Glomerular visceral epithelial cell (primary cell): Measurements from ENCODE around the gene ZCCHC17.
"Not testable (repeated sequence)": the region's sequence is repeated elsewhere in the genome, so short reads cannot be mapped to it uniquely, and the experiment has no call there.

ENCODE experiments used
- DNase-seq: peaks from one replicate; pipeline ENCODE4 v3.0.0-alpha.2; 2016; ENCODE audit errors: extremely low spot score

Gene ZCCHC17

DNA sequence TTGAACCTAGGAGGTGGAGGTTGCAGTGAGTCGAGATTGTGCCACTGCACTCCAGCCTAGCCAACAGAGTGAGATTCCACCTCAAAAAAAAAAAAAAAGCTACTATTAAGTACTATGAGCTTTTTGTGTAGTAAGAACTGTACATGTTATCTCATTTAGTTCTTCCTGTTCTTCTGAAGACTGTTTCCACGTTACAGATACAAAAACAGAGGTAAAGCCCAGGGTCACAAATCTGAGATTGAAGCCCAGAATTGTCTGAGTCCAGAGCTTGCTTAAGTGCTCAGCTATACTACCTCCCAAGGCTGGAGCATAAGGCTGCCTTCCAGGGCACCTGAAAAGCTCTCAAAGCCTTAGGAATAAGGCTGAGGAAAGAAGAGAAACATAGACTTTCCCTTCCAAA is 73.2 kb downstream of the ZCCHC17 start:
- no peak for DNase-seq

DNA sequence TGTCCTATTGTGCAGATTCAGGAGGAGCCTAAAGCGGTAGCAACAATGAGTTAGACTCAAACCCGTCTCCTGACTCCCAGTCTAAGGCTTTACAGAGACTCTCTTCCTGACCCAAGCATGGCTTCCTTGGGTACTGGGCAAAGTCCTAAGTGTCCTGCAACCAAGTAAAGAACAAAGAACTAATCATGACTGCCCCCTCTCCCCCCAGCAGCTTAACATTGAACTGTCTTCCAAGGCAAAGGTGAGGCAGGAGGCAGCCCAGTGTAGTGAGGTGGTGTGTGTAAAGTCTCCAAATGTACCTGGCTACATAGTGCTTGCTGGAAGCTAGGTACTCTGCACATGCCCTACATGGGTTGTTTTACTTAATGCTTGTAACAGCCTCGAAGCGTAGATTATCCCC is 73.7 kb downstream of the ZCCHC17 start:
- no peak for DNase-seq

DNA sequence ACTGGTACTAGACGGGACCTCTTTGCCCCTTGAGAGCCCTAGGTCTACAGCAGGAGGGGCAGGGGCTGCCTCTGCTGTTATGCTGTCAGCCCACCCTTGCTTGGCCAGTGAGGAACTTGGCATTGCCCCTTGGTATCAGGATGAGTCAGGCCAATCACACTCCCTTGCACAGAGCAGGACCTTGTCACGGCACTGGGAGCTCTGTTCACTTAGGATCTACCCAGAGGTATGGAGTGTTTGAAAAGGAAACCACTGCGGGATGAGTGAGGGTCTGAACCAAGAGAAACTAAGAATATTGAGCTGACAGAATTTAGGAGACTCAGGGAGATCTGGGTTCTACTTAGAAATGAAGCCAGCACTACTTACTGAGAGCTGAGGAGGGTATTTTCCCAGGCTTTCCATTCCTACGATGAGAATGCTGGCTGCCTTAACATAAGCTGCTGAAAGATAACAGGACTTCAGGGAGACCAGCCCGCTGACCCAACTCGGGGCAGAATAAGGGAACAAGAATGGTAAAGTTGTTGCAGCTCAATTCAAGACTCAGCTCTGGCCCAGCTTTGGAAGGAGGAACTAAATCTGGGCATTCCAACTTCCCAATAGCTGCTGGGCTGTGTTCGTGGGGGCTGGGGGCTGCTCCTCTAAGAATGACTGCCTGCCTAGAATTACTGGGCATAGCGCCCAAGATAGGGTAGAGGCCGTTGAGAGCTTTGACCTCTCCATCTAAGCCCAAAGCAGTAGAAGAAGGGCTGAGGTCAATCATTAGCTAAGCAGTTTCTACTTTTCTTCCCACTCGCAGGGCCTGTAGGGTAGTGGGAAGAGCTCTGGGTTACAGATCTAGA is 74.5 kb downstream of the ZCCHC17 start:
- no peak for DNase-seq

DNA sequence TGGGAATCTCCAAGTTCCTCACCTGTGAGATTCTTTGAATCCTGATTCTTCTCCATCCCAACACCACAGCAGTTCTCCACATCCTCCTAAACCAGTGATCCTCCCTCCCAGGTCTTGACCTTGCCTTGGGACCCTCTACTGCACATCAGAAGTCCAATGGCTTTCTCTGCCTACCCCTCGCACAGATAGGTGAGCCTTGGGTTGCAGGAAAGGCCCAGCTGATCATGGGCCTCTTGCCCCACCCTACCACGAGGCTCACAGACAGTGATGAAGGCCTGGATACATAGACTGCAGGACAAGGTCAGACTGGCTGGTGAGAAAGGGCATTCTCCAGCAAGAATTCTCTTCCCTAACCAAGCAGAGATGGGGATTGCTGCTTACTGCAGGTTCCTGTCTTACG is 75.2 kb downstream of the ZCCHC17 start:
- no peak for DNase-seq

DNA sequence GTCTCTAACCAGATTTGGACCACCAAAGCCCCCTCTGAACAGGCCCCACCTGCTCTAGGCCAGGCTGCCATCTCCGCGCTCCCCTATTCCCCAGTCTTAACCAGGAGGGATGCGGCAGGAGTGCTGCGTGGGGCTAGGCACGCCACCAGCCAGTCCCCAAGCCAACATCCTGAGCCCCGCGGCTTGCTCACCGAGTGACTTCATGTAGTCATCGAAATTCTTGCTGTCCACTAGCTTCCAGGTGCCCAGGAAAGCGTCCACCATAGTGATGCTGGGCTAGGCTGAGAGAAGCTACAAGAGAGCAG is 75.9 kb downstream of the ZCCHC17 start:
- DNase-seq: no peak

DNA sequence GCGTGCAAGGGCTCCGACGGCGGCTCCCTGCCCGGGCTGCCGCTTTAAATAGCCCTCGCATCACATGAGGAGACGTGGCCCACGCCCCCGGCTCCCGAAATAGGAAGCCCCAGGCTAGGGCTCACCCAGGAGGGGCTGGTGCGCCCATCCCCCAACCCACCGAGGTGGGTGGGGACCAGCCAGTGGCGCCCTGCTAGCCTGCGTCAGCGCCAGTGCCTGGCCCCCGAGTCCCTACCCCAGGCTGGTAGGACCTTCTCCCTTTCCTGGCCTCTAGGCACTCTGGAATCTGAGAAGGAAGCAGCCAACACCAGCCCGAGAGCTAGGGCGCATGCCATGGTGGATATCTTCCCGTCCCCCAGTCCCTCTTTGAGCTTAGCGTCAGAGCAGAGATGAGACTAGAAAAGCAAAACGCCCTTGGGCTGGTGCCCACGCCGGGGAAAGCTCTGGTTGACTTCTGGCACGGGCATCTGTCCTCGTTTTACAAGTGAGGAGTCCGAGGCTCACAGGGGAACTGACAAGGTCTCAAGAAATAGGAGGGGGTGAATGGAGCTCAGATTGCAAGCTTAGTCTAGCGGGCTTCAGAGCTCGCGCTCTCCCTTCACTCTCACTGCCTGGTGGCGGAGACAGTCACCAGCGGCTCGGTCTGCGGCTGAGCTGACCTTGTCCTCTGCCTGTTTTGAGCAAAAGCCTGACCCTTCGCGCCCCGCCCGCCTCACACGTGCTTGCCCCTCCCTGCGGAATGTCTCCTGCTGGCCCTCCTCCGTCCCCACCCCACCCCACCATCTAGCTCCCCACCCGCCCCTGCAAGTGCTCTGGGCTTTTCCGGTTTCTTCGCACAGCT is 76.4 kb downstream of the ZCCHC17 start, which contains the start of gene FABP3:
Gene FABP3, minus strand, starts transcription at position 21 of the 841 bp plus-strand sequence. CDS start 62 bp downstream, outside the sequence.
- DNase-seq: peak; percentile 75

DNA sequence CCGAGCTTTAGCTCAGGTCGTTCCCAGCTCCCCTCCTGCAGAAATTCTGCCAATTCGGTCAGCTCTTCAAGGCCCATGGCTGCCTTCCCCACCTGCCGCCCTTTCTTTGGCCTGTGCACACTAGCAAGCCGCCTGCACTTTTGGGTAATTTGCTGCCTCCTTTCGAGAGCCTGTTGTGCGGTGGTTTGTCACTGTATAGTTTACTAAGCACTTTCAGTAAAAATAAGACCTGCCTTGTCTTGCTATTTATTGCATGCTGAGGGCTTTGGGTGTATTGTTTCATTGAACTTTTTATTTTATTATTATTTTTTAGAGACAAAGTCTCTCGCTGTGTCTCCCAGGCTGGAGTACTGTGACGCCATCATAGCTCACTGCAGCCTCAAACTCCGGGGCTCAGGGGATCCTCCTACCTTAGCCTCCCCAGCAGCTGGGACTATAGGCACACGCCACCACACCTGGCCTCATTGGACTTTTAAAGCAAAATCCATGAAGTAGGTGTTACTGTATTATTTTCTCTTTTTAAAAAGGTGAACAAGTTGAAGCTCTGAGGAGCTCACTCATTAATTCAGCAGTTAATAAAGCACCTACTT is 77.2 kb downstream of the ZCCHC17 start:
- no peak for DNase-seq

DNA sequence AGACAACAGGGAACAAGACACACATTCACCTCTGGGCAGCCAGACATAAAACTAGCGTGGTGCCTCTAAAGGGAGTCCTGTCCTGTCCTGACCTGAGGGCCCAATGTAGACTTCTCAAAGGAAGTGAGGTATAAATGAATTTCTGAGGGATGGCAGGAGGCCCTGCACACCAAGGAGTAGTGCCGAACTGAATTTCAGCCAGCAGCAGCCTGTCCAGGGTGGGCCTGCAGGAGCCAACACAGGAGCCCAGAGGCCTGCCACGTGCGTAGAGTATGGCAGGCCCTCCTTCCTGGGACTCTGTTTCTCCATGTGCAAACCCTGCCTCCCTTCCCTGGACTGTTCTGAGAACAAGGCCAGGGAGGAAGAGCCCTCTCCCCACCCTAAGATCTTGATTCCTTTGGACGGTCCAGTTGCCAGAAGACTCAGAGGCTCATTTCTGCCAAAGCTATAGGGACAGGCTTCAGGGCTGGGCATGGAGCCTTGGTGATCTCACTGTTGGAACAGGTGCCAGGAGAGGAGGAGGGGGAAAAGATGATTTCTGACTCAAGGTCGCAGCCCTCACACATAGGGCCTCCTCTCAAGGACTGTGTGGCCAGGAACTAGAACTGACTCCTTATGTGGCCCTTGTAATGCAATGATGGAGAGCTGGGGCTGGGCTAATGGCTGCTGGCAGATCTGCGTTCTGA is 77.8 kb downstream of the ZCCHC17 start:
- peak; percentile 54 for DNase-seq

DNA sequence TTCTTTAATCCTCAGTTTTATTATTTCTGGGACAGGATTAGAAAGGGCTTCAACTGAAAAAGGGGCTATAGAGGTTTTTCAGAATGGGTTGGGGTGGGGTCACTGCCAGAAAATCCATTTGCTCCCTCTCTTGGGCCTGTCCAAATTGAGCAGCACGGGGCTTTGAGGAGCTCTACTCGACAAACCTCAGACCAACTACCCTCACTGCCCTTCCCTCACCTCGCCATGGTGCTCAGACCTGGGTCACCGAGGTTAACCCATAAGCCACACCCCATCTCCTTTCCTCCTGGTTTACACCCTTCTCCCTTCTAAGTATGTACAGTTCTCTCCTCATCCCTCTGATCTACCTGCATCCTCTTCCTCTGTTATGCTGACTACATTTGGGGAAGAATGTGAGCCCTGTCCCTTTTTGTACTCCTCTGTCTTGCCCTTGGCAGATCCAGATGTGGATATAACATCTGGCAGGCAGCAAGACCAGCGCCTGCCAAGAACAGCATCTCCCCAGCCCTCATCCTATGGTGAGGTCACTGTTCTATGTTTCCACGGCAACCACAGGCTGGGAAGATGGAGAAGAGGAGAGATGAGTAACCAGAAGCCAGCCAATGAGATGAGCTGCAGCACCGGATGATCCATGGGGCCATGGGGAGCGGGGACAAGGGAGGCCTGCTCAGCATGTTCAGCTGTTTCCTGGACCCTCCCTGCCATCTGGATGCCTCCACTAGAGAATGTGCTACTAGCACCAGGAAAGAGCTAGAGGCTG is 79.7 kb downstream of the ZCCHC17 start:
- peak; percentile 90 for DNase-seq

DNA sequence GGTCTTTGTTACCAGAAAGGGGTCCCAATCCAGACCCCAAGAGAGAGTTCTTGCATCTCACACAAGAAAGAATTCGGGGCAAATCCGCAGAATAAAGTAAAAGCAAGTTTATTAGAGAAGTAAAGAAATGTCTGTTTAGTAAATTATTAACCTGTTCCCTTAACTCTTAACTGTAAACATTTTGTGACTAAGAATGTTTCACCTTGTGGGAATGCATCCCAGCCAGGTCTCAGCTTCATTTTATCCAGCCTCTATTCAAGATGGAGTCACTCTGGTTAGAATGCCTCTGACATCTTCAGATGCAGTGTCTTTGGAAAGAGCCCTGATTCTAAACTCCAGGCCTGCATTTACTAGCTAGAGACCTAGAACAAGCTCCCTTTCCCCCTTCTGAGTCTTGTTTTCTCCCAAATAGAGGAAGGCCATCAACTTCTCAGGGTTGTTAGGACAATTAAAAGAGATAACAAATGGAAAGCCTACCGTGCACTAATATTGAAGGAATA is 80.6 kb downstream of the ZCCHC17 start:
- DNase-seq: peak; percentile 27

DNA sequence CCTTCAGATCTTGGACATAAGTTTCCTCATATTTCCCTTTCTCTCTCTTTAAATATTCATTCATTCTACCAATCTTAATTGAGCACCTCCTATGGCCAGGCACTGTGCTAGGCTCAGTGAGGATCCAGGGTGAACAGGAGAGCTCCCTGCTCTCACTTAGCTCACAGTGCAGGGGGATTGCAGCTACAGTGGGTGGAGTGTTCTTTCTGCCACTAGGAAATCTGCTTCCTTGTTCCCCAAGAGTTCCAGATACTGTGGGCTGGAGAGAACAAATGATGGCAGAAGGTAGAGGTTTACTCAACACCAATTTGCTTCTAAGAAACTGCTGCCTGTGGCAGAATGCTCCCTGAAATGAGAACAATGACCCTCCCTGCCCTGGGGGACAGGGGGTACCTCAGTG is 81.2 kb downstream of the ZCCHC17 start:
- DNase-seq: no peak

DNA sequence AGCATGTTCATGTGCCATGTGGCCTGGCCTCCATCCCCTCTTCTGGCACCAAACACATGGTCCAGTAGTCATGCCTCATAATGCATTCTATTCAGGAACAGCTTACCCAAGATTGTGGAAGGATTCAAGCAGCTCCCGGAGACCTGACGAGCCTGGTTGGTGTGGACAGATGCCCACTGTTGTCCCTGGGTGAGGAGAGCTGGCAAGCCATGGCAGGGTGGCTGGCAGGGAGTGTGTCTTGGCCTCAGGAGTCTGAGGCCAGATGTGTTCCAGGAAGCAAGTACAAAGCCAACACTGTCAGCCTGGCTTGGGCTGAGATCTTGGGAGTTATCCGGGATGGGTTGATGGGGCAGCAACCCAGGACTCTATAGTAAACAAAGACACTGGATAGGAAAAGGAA is 83.3 kb downstream of the ZCCHC17 start:
- DNase-seq: no peak

DNA sequence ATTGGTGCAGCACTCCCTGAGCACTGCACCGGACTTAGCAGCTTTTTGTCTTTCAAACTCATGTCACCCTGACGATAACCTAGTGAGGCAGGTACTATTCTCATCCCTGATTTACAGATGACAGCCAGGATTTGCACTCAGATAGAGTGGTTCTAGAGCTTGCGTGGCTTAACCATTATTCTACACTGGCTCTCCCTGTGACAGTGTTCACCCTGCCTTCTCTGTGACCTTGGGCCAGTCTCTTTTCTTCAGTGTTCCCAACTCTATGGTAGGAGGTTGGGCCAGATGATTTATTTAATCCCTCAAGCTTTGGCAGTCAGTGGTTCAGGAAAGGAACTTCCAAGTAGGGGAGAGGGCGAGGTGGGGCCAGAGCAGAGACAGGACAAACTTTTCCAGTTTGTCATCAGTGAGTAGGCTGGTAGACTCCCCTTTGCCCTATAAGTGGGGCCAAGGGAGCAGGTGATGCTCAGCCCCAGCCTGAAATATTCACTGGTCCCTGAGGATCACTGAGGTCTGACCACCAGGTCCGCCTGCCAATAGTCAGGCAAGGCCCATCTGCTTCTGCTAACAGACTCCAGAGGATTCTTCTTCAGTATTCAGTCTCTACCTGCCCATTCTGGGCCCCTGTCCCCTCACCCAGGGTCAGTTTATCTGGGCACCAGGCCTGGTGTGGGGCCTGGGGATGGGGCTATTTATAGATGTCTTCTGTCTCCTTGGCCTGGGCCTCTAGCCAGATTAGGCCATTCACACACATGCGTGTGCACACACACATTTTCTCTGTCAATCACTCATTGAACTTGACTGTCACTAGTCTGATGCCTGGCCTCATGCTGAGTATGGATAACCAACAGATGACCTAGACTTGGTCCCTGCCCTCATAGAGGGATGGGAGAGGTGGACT is 84.8 kb downstream of the ZCCHC17 start:
- no peak for DNase-seq

DNA sequence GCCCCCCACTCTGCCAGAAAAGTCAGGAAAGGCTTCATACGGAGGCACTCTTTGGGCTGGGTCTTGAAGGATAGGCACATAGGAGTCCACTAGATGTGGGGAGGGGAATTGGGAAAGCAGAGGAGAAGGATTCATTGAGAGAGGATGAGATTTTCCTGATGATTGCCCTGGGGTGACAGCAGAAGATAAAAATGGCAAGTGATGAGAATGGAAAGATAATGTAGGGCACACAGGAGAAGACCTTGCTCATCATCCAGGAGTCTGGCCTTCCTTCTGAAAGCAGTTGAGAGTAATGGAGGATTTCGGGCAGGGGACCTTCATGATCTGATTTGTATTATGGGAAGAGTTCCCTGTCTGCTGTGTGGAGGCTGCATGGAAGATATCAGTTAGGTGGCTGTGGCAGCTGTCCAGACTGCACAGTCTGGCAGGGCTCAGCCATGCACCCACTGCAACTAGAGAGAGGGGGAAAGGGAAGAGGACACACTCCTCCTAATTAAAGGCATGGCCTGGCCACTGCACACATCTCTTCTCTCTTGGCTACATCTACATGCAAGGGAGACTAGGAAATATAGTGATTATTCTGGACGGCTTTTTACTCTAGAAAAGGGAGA is 85.7 kb downstream of the ZCCHC17 start:
- no peak for DNase-seq

DNA sequence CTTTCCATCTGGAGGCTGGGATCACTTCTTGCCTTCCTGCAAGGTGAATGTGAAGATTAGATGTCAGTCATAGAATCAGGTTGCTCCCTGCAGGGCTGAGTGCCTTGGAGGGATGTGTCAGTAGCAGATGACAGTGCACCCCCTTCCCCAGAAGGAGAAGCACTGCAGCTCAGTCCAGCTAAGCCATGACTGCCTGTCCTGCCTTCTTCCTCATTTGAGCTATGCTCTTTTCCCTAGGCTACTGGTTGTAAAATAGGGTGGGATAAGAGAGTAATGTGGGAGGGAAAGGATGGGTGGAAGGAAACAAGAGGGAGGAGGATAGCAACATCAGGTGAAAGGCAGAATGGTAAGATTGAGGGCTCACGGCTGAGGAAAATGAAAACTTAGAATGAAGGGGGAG is 87.1 kb downstream of the ZCCHC17 start:
- no peak for DNase-seq

DNA sequence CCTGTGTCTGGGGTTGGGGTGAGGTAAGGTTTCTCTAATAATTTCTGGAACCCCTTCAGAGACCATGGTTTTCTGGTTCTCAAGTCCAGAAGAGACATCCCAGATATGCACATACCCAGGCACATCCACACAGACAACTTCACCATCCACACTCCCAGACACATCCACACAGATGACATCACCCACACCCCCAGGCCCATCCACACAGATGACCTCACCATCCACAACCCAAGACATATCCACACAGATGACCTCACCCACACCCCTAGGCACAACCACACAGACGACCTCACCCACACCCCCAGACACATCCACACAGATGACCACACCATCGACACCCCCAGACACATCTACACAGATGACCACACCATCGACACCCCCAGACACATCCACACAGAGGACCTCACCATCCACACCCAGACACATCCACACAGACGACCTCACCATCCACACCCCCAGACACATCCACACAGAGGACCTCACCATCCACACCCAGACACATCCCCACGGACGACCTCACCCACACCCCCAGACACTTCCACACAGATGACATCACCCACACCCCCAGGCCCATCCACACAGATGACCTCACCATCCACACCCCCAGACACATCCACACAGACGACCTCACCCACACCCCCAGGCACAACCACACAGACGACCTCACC is 89.9 kb downstream of the ZCCHC17 start:
- not testable (repeated sequence) for DNase-seq

DNA sequence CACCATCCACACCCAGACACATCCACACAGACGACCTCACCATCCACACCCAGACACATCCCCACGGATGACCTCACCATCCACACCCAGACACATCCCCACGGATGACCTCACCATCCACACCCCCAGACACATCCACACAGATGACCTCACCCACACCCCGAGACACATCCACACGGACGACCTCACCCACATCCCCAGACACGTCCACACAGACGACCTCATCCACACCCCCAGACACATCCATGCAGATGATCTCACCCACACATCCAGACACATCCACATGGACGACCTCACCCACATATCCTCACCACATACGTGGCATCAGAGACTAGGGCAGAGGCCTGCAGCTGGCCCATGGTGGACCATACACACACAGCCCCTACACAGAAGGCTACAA is 90.8 kb downstream of the ZCCHC17 start:
- peak; percentile 48 for DNase-seq

DNA sequence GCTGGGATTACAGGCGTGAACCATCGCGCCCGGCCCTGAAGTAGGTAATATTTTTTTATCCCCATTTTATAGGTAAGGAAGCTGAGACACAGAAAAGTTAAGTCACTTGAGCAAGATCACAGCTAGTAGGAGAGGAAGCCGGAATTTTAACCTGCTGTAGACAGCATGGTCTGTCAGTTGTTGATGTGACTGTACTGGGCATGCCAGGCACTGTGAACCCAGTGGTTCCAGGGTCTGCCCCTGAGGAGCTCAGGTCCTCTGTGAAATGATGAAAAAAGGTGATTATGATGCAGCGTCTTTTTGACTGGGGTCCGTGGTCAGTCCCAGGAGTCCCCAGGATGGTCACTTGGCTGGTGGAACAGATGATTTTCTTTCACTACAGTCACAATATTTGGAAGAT is 92.8 kb downstream of the ZCCHC17 start:
- DNase-seq: no peak

DNA sequence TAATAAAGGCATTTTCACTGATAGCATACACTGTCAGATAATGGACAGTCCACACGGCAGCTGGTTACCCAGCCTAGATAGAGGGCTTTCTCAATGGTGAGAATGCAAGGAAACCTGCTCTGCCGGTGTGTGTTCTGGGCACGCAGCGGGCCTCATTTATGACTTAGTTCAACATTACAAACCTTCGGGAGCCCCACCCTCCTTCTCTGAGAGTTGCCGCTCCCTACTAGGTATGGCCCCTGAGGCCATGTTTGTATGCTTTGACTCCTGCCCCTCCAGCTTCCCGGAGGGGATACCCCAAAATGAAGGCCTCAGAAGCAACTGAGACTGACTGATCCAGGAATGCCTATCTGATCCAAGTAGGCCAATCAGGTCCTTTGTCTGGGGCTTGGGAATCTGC is 93.2 kb downstream of the ZCCHC17 start:
- no peak for DNase-seq
